A673 (cell line): Measurements from ENCODE around the gene CLCN2. TPM values are rescaled to one million over a fixed set of nuclear protein-coding genes. Genes with fewer than 3 reads are reported as not detected.

ENCODE experiments used
- BruUV-seq: library from RNA; stranded (reverse); fragments of 400-500 nt; replicated peaks from 2 replicates; lab custom pipeline; 2021; lab: Mats Ljungman, UMichigan
- CTCF ChIA-PET: fragments of 300-600 bp; sonication (Branson Sonifier 250); formaldehyde crosslinking; loops from one replicate; lab custom pipeline; 2022; ENCODE audit warnings: antibody characterized with exemption; lab: Charles Lee
- POLR2A ChIA-PET: fragments of 300-600 bp; sonication (Branson Sonifier 250); formaldehyde crosslinking; loops from one replicate; lab custom pipeline; 2022; ENCODE audit warnings: antibody characterized with exemption; ENCODE audit not compliant: low non-redundant PET; lab: Charles Lee
- DNase-seq: peaks from one replicate; pipeline ENCODE4 v3.0.0-alpha.2; 2015; ENCODE audit warnings: low spot score
- H3K27ac ChIP-seq: fragments of 200-600 bp; sonication (generic); 2 replicates; pipeline ENCODE4 v1.5.1; 2016; ENCODE audit warnings: mixed run types, low read depth, mild to moderate bottlenecking, mixed read lengths, antibody characterized with exemption, low read length; ENCODE audit not compliant: poor library complexity, severe bottlenecking
- H3K27me3 ChIP-seq: fragments of 200-600 bp; sonication (generic); replicated peaks from 2 replicates; pipeline ENCODE4 v1.6.1; 2017; ENCODE audit warnings: mixed run types, low read depth, mild to moderate bottlenecking, mixed read lengths, antibody characterized with exemption, low read length; ENCODE audit not compliant: insufficient read depth, poor library complexity
- H3K36me3 ChIP-seq: fragments of 200-600 bp; sonication (generic); 2 replicates; pipeline ENCODE4 v1.6.1; 2016; ENCODE audit warnings: mixed run types, mild to moderate bottlenecking, mixed read lengths, antibody characterized with exemption, low read length; ENCODE audit not compliant: insufficient read depth, poor library complexity, severe bottlenecking
- H3K4me1 ChIP-seq: fragments of 200-600 bp; sonication (generic); 2 replicates; pipeline ENCODE4 v1.6.1; 2017; ENCODE audit warnings: mixed run types, mild to moderate bottlenecking, mixed read lengths, antibody characterized with exemption, low read length; ENCODE audit not compliant: insufficient read depth, poor library complexity, severe bottlenecking
- H3K4me3 ChIP-seq: fragments of 200-600 bp; sonication (generic); 2 replicates; pipeline ENCODE4 v1.5.1; 2016; ENCODE audit warnings: low read depth, mixed run types, mild to moderate bottlenecking, mixed read lengths, low read length; ENCODE audit not compliant: poor library complexity, severe bottlenecking
- H3K9me3 ChIP-seq: fragments of 200-600 bp; sonication (generic); 2 replicates; pipeline ENCODE4 v1.6.1; 2016; ENCODE audit warnings: mixed run types, low read depth, mild to moderate bottlenecking, mixed read lengths, antibody characterized with exemption, low read length; ENCODE audit not compliant: poor library complexity, severe bottlenecking
- EZH2 ChIP-seq: fragments of 200-600 bp; sonication (generic); IDR thresholded peaks from 2 replicates; pipeline ENCODE4 v1.6.1; 2017; ENCODE audit warnings: borderline replicate concordance, low read depth, mild to moderate bottlenecking, mixed read lengths, antibody characterized with exemption, low read length; ENCODE audit not compliant: poor library complexity, severe bottlenecking
- intact Hi-C: fragments of 100-400 bp; cut with micrococcal nuclease; formaldehyde crosslinking; loops from one replicate; pipeline ENCODE4 v1.10.0; 2022; ENCODE audit not compliant: unreplicated experiment
- total RNA-seq: library from RNA; stranded (reverse); gene quantifications from 2 replicates; pipeline ENCODE4 v1.2.3, GENCODE V29; 2021
- TF ChIP-seq, protein P1 (sequence below): fragments of 300-800, 200-600 bp; sonication (generic); conservative IDR thresholded peaks from 2 replicates; pipeline ENCODE4 v1.5.1; 2017; ENCODE audit warnings: low read depth, mild to moderate bottlenecking, antibody characterized with exemption, low read length, moderate library complexity, mixed read lengths

Gene CLCN2
- total RNA-seq, 1 experiment from 2014 or later: 11.2 TPM

DNA sequence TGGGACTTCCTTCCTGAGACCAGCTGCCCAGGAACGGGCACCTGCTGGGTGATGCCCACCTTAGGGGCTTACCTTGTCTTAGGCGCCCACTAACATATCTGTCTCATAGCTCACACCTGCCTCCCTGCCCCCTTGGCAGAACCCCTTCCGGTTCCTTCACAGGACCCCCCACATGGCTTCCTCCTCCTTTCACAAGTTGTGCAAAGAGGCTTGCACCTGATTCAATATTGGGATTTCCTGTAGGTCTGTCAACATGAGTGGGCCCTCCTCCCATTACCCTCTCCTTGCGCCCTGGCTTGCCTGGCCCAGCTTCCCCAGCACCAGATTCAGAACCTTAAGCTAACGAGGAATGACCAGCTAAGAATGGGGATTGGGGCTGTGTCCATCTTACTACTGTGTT lies 16.0 kb upstream of the CLCN2 start:
- peaks cover 48% of the 10 kb centered on the region for H3K27me3 ChIP-seq
- DNase-seq: no peak
- intact Hi-C loops: loop anchor here (10.0 kb wide), 1 partner anchor 407 kb away; no protein-coding TSS in a partner anchor
- H3K4me3 ChIP-seq: no peak overlapping the region
- H3K27ac ChIP-seq: no peak overlapping the region
- ChIA-PET POLR2A (no interaction called here), CTCF (no interaction called here)
- H3K36me3 ChIP-seq: no peaks in the 10 kb centered on the region
- no peaks in the 10 kb centered on the region for H3K9me3 ChIP-seq
- peaks cover 4% of the 10 kb centered on the region for H3K4me1 ChIP-seq
- TF ChIP-seq EZH2: no peak
- TF ChIP-seq, protein P1, sequence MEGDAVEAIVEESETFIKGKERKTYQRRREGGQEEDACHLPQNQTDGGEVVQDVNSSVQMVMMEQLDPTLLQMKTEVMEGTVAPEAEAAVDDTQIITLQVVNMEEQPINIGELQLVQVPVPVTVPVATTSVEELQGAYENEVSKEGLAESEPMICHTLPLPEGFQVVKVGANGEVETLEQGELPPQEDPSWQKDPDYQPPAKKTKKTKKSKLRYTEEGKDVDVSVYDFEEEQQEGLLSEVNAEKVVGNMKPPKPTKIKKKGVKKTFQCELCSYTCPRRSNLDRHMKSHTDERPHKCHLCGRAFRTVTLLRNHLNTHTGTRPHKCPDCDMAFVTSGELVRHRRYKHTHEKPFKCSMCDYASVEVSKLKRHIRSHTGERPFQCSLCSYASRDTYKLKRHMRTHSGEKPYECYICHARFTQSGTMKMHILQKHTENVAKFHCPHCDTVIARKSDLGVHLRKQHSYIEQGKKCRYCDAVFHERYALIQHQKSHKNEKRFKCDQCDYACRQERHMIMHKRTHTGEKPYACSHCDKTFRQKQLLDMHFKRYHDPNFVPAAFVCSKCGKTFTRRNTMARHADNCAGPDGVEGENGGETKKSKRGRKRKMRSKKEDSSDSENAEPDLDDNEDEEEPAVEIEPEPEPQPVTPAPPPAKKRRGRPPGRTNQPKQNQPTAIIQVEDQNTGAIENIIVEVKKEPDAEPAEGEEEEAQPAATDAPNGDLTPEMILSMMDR: no peak
- no TSS peak for BruUV-seq

DNA sequence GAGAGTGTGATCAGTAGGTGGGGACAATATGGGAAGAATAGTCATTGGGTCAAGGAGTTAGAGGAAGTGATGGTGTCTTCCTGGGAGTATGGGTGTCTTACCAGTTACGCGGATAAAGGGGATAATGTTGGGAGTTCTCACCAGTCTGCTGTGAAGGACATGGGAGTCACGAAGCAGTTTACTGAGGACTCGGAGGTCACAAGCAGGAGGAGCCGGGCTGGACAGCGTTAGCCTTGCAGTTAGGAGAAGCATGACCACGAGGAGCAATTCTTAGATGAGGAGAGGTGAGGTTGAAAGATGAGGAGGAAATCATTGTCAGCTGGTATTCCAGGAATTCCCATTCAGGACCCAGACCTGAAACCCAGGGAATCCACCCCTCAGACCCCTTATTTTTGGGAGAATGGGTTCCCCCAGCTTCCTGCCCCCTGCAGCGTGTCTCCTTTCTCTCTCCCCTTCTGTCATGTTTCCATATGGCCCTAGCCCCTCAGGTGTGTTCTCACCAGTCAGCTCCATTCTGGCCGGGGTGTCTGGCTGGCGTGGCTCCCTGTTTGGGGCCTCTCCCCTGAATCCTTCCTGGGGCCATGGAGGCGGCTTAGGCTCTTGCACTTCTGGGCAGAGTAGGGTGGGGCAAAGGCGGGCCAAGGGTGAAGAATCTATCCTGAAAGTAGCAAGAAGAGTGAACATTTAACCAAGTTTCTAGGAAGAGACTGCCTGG lies 14.5 kb upstream of the CLCN2 start:
- CTCF ChIA-PET: no interaction called here
- BruUV-seq: no TSS peak

DNA sequence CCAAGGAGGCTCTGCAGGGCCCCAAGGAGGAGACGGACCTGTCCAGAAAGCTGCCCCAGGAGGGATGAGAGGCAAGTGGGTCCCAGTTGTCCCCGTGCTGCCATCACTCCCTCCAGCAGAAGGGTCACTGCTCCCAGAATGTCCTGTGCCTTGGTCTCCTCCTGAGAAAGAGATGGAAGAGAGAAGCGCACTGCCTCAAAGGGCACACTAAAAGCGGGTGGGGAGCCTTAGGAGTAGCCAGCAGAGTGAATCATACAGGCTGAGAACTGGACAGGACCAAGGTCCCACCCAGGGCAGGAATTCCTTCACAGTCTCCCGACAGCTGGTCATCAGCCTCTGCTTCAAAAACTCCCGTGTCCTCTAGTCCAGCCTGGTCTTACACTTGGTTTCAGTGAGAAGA lies 12.0 kb upstream of the CLCN2 start:
- CTCF ChIA-PET: no interaction called here
- H3K4me3 ChIP-seq: no peak overlapping the region
- no TSS peak for BruUV-seq
- H3K27ac ChIP-seq: no peak overlapping the region
- no peaks in the 10 kb centered on the region for H3K9me3 ChIP-seq
- POLR2A ChIA-PET: no interaction called here
- intact Hi-C loops: loop anchor here (5.0 to 10.0 kb wide), 2 partner anchors 94 to 411 kb away; no protein-coding TSS in a partner anchor
- DNase-seq: no peak
- peaks cover 3% of the 10 kb centered on the region for H3K36me3 ChIP-seq
- peaks cover 18% of the 10 kb centered on the region for H3K27me3 ChIP-seq
- peaks cover 11% of the 10 kb centered on the region for H3K4me1 ChIP-seq
- TF ChIP-seq, protein P1: no peak
- no peak for TF ChIP-seq EZH2

More for the DNA sequence above, 14.5 kb upstream of the CLCN2 start:
- POLR2A ChIA-PET: interaction anchor here (0.5 to 0.6 kb wide), 2 partner anchors 14 to 138 kb away, joined by 5 to 8 read pairs; no protein-coding TSS in a partner anchor
- no peaks in the 10 kb centered on the region for H3K9me3 ChIP-seq
- peaks cover 15% of the 10 kb centered on the region for H3K4me1 ChIP-seq
- intact Hi-C loops: loop anchor here (10.0 kb wide), 1 partner anchor 409 kb away; no protein-coding TSS in a partner anchor
- H3K4me3 ChIP-seq: no peak overlapping the region
- H3K36me3 ChIP-seq: no peaks in the 10 kb centered on the region
- H3K27ac ChIP-seq: no peak overlapping the region
- no peak for TF ChIP-seq EZH2
- TF ChIP-seq, protein P1: no peak
- H3K27me3 ChIP-seq: peaks cover 35% of the 10 kb centered on the region
- DNase-seq: no peak
